Stimulated activated CD4-positive, alpha-beta T cell treated with anti-CD3 and anti-CD28 coated beads, Interleukin-1b, Interleukin-23, amount 100 ng/mL, for 24 hours (primary cell): ENCODE data around the gene BPIFB2.
A peak's percentile ranks its signal among the peaks of the same experiment; 100 is the strongest.

Experiments
- DNase-seq, 4 experiments: peaks; one replicate each; pipeline ENCODE4 v3.0.0-alpha.2; 2020; ENCODE audit warnings: low read depth in 4 of 4, low spot score in 1 of 4

Gene BPIFB2

GRCh38 chr20:32984631-32985354 lies 22.7 kb upstream of the BPIFB2 start:
- no peak for DNase-seq

GRCh38 chr20:32985596-32985995 lies 21.9 kb upstream of the BPIFB2 start:
- no peak for DNase-seq

GRCh38 chr20:32986331-32986966 lies 21.1 kb upstream of the BPIFB2 start:
- DNase-seq = no peak

GRCh38 chr20:32987044-32987825 lies 20.3 kb upstream of the BPIFB2 start:
- no peak for DNase-seq

- no peak for DNase-seq
Measured at GRCh38 chr20:32988008-32988407, 19.5 kb upstream of the BPIFB2 start.

GRCh38 chr20:32989507-32990283 lies 17.8 kb upstream of the BPIFB2 start:
- no peak for DNase-seq

GRCh38 chr20:32990426-32990825 lies 17.1 kb upstream of the BPIFB2 start:
- no peak for DNase-seq

GRCh38 chr20:32991383-32991782 lies 16.1 kb upstream of the BPIFB2 start:
- no peak for DNase-seq

- no peak for DNase-seq
Measured at GRCh38 chr20:32991792-32992641, 15.5 kb upstream of the BPIFB2 start.

GRCh38 chr20:32993496-32994050 lies 13.9 kb upstream of the BPIFB2 start:
- no peak for DNase-seq

GRCh38 chr20:32995802-32996201 lies 11.7 kb upstream of the BPIFB2 start:
- no peak for DNase-seq

GRCh38 chr20:32997431-32997830 lies 10.1 kb upstream of the BPIFB2 start:
- DNase-seq = no peak

- DNase-seq = no peak
Measured at GRCh38 chr20:32999603-33000250, 7.8 kb upstream of the BPIFB2 start.

- no peak for DNase-seq
Measured at GRCh38 chr20:33000802-33001466, 6.6 kb upstream of the BPIFB2 start.

- DNase-seq = no peak
Measured at GRCh38 chr20:33002087-33002808, 5.3 kb upstream of the BPIFB2 start.

- no peak for DNase-seq
Measured at GRCh38 chr20:33004141-33004751, 3.3 kb upstream of the BPIFB2 start, which contains the start of gene SUN5. Gene SUN5 (minus strand): TSS chr20:33004433. CDS start chr20:33004340, 93 bp downstream.

GRCh38 chr20:33005132-33005566 lies 2.4 kb upstream of the BPIFB2 start:
- DNase-seq = peak in 2 of 4 experiments; percentile 7 to 13
